Lung (tissue), 12 donors: Measurements from ENCODE around the gene DOCK4. TPM values are rescaled to one million over a fixed set of nuclear protein-coding genes. Genes with fewer than 3 reads are reported as not detected.
A peak's percentile ranks its signal among the peaks of the same experiment; 100 is the strongest.

Experiments used
- ATAC-seq: fragments of 200-7000 bp; cut with Tn5 transposase; one replicate; pipeline ENCODE4 v1.9.1; 2020; ENCODE audit warnings: moderate number of reproducible peaks; ENCODE audit not compliant: insufficient read depth, low FRiP score
- DNase-seq, 3 donors: peaks; one replicate each; pipeline ENCODE4 v3.0.0-alpha.2; 2013 to 2017
- H3K27ac ChIP-seq, 2 donors: one replicate each; pipeline ENCODE4 v1.5.1; 2013; ENCODE audit warnings: mild to moderate bottlenecking in 2 of 2, moderate library complexity in 2 of 2, control low read depth in 1 of 2, inconsistent platforms in 1 of 2, low read depth in 1 of 2, low read length in 1 of 2
- H3K27me3 ChIP-seq, 3 donors: one replicate each; pipeline ENCODE4 v1.5.1; 2013; ENCODE audit warnings: low read length in 2 of 3; ENCODE audit not compliant: control insufficient read depth in 3 of 3, insufficient read depth in 3 of 3
- H3K36me3 ChIP-seq, 4 donors: one replicate each; pipeline ENCODE4 v1.5.1; 2013; ENCODE audit warnings: low read length in 4 of 4, mild to moderate bottlenecking in 1 of 4, moderate library complexity in 1 of 4; ENCODE audit not compliant: control insufficient read depth in 4 of 4, insufficient read depth in 4 of 4
- H3K4me1 ChIP-seq, 5 donors: one replicate each; pipeline ENCODE4 v1.5.1; 2013; ENCODE audit warnings: low read length in 5 of 5, mild to moderate bottlenecking in 2 of 5, moderate library complexity in 1 of 5; ENCODE audit not compliant: control insufficient read depth in 5 of 5, insufficient read depth in 5 of 5
- H3K4me3 ChIP-seq: one replicate; pipeline ENCODE4 v1.5.1; 2013; ENCODE audit warnings: mild to moderate bottlenecking, control low read depth, moderate library complexity
- H3K9ac ChIP-seq, 2 donors: one replicate each; pipeline ENCODE4 v1.5.1; 2013; ENCODE audit warnings: low read length in 2 of 2, control low read depth in 1 of 2; ENCODE audit not compliant: insufficient read depth in 1 of 2
- H3K9me3 ChIP-seq, 4 donors: one replicate each; pipeline ENCODE4 v1.5.1; 2013; ENCODE audit warnings: low read length in 3 of 4, mild to moderate bottlenecking in 1 of 4, moderate library complexity in 1 of 4; ENCODE audit not compliant: control insufficient read depth in 4 of 4, insufficient read depth in 3 of 4
- CTCF ChIP-seq: IDR thresholded peaks from 2 replicates; pipeline ENCODE4 v1.5.1; 2012; ENCODE audit warnings: mild to moderate bottlenecking; ENCODE audit errors: control extremely low read depth, extremely low read depth
- WGBS, 2 donors: extraction: QIAGEN DNeasy Blood & Tissue Kit; methylation state at CpG; one replicate each; pipeline ENCODE4 v1.1.7; 2013; 5-methylcytosine and 5-hydroxymethylcytosine counted together
- polyA plus RNA-seq, 2 donors: library from polyadenylated mRNA; stranded (reverse); fragments of 200-250 nt; gene quantifications; one replicate each; pipeline ENCODE4 v1.2.1, GENCODE V29; 2013
- total RNA-seq, 2 donors: library from RNA; depleted of rRNA in 1 of 2; stranded (reverse); fragments of >200 nt in 1 of 2; gene quantifications; one replicate each; pipeline ENCODE4 v1.2.1, GENCODE V29; 2014 to 2021
- donor health status: control.
- donor health status: control.
- donor health status: Bipolar disorder and iron deficiency.
- donor health status: healthy.
- donor health status: DM: yes; HTN: yes; CAD: no.

DOCK4 gene
- total and polyA plus RNA-seq, 4 donors: 18.7 to 163 (median 40.3) TPM

- Histone ChIP-seq H3K36me3 (peaks cover 6 to 19% (median 18%) of the 10 kb centered on the region in 4 donors), H3K9ac (no peak overlapping the region), H3K9me3 (no peaks in the 10 kb centered on the region), H3K27me3 (no peaks in the 10 kb centered on the region), H3K4me3 (no peak overlapping the region), H3K4me1 (peaks cover 0 to 21% (median 0%) of the 10 kb centered on the region in 5 donors), H3K27ac (no peak overlapping the region)
- no peak for ATAC-seq
- TF ChIP-seq CTCF: no peak
- no peak for DNase-seq
These were observed 444.0 kb downstream of the DOCK4 start for GRCh38 chr7:111762211-111762610.

GRCh38 chr7:111760043-111760442, 446.2 kb downstream of the DOCK4 start:
- Histone ChIP-seq H3K27ac (no peak overlapping the region), H3K36me3 (peaks cover 8 to 24% (median 17%) of the 10 kb centered on the region in 4 donors), H3K9me3 (no peaks in the 10 kb centered on the region), H3K27me3 (no peaks in the 10 kb centered on the region), H3K4me1 (peaks cover 0 to 17% (median 4%) of the 10 kb centered on the region in 5 donors), H3K9ac (no peak overlapping the region), H3K4me3 (no peak overlapping the region)
- no peak for DNase-seq
- 84 to 88% methylated on average over 8 of the region's 8 CpGs for WGBS, 2 donors
- no peak for ATAC-seq
- TF ChIP-seq CTCF: no peak

- no peak for DNase-seq
- Histone ChIP-seq H3K36me3 (peaks cover 9 to 26% (median 17%) of the 10 kb centered on the region in 4 donors), H3K9me3 (no peaks in the 10 kb centered on the region), H3K4me1 (peaks cover 0 to 27% (median 4%) of the 10 kb centered on the region in 5 donors), H3K27ac (no peak overlapping the region), H3K4me3 (no peak overlapping the region), H3K9ac (no peak overlapping the region), H3K27me3 (no peaks in the 10 kb centered on the region)
- no peak for TF ChIP-seq CTCF
- ATAC-seq: no peak
- whole genome bisulfite sequencing, 2 donors: 71 to 79% methylated on average over 5 of the region's 5 CpGs
These were observed 447.9 kb downstream of the DOCK4 start for GRCh38 chr7:111758332-111758731.

- Histone ChIP-seq H3K9ac (peak overlapping the region in 1 of 2 donors; percentile 4), H3K27me3 (no peaks in the 10 kb centered on the region), H3K9me3 (no peaks in the 10 kb centered on the region), H3K4me1 (peaks cover 0 to 27% (median 4%) of the 10 kb centered on the region in 5 donors), H3K4me3 (no peak overlapping the region), H3K27ac (no peak overlapping the region), H3K36me3 (peaks cover 9 to 29% (median 17%) of the 10 kb centered on the region in 4 donors)
- WGBS, 2 donors: 60 to 68% methylated on average over 11 of the region's 11 CpGs
- ATAC-seq (peak; percentile 60), DNase-seq (peak; percentile 88 to 96 (median 94))
- no peak for TF ChIP-seq CTCF
These were observed 449.5 kb downstream of the DOCK4 start for GRCh38 chr7:111756687-111757178.
